UCSD-AML1 (cell line): ENCODE results near the gene HPSE.

Experiments used
- DNase-seq: peaks from one replicate; lab custom pipeline; 2025; ENCODE audit not compliant: unreplicated experiment; lab: John Stamatoyannopoulos, UW

HPSE gene

GRCh38 chr4:83251447-83251830, 83.2 kb downstream of the HPSE start:
- DNase-seq = no peak

GRCh38 chr4:83250687-83251446, 83.8 kb downstream of the HPSE start:
- no peak for DNase-seq

GRCh38 chr4:83248486-83248885, 86.2 kb downstream of the HPSE start:
- DNase-seq = no peak

- no peak for DNase-seq
Measured at GRCh38 chr4:83247415-83248357, 87.0 kb downstream of the HPSE start.
